Frontal cortex (tissue), 4 donors: ENCODE results near the gene ELAVL3. TPM values are rescaled to one million over a fixed set of nuclear protein-coding genes. Genes with fewer than 3 reads are reported as not detected.
"Not testable (repeated sequence)": the region's sequence is repeated elsewhere in the genome, so short reads cannot be mapped to it uniquely, and the experiment has no call there.

Experiments
- DNase-seq, 2 donors: peaks; one replicate each; pipeline ENCODE4 v3.0.0; 2012; ENCODE audit warnings: low spot score in 2 of 2
- FAIRE-seq: peaks from 2 replicates; lab custom pipeline; 2012; peaks lifted over from hg19 to GRCh38; lab: Jason Lieb, UNC
- total RNA-seq: library from RNA; depleted of rRNA; stranded (reverse); fragments of >200 nt; gene quantifications from one replicate; pipeline ENCODE4 v1.2.3, GENCODE V29; 2014
- donor health status: control.
- donor health status: control.
- donor health status: control.

Gene ELAVL3
- total RNA-seq, 1 donor from 2014 or later: 98.2 TPM

DNA sequence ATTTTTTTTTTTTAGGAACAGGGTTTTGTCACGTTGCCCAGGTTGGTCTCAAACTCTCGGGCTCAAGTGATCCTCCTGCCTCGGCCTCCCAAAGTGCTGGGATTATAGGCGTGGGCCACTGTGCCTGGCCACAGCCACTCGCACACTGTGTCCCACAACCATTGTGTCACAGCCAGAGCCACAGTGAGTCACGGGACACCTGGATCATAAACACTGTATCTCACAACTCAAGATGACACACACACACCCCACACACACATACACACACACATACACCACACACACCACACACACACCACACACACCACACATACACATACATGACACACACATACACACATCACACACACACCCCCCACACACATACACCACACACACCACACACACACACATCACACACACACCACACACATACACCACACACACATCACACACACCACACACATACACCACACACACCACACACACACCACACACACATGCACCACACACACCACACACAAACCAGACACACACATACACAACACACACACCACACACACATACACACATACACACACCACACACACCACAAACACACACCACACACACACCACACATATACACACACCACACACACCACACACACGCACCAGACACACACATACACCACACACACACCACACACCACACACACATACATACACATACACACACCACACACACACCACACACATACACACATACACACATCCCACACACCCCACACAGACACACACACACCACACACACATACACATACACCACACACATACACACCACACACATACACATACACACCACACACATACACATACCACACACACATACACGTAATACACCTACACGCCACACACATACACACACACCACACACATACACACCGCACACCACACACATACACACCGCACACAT lies 16.2 kb downstream of the ELAVL3 start:
- FAIRE-seq: no peak

DNA sequence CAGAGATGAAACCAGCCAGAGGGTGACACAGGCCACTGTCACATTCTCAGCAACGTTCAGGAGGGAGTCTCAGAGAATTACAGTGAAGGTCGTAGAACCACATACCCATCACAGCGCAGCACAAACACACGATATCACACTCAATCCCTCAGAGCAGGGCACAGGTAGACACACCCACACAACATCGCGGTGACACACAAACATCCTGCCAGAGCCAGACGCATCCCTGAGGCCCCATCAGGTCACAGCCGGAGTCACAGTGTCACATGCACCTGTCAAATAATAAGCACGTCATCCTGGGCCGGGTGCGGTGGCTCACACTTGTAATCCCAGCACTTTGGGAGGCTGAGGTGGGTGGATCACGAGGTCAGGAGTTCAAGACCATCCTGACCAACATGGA lies 17.5 kb downstream of the ELAVL3 start:
- FAIRE-seq: no peak
- no peak for DNase-seq

More for the DNA sequence above, 16.2 kb downstream of the ELAVL3 start:
- DNase-seq: no peak

DNA sequence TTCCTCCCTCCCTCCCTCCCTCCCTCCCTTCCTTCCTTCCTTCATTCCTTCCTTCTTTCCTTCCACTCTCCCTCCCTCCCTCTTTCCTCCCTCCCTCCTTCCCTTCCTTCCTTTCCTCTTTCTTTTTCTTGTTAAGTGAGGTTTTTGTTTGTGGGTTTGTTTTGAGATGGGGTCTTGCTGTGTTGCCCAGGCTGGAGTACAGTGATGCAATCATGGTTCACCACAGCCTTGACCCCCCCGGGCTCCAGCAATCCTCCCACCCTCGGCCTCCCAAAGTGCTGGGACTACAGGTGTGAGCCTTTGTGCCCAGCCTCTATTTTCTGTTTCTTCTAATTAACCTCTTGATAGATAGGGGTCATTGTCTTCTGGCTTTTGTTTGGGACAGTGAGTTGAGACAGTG lies 19.4 kb downstream of the ELAVL3 start:
- FAIRE-seq (no peak), DNase-seq (no peak)

DNA sequence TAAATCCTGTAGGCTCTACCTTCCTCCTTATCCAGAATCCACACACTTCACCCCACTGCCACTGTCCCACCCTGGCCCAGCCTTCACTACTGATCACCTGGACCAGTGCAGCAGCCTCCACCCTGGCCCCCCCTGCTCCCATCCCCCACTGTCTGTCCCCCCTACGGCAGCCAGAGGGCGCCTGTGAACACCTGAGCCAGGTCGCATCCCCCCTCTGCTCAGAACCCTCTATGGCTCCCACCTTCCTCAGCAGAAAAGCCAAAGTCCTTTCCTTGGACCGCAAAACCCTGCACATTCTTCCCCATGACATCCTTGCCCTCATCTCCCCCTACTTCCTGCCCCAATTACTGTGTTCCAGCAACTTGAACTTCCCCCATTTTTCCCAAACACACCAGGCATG lies 20.6 kb downstream of the ELAVL3 start:
- no peak for FAIRE-seq

DNA sequence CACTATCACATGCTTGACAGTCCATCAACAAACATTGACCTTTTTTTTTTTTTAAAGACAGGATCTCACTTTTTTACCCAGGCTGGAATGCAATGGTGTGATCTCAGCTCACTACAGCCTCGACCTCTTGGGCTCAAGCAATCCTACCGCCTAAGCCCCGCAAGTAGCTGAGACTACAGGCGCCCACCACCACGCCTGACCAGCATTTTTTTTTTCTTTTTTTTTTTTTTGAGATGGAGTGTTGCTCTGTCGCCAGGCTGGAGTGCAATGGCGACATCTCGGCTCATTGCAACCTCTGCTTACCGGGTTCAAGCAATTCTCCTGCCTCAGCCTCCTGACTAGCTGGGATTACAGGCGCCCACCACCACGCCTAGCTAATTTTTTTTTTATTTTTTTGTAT lies 21.9 kb downstream of the ELAVL3 start:
- not testable (repeated sequence) for FAIRE-seq, DNase-seq

More for the DNA sequence above, 20.6 kb downstream of the ELAVL3 start:
- no peak for DNase-seq

DNA sequence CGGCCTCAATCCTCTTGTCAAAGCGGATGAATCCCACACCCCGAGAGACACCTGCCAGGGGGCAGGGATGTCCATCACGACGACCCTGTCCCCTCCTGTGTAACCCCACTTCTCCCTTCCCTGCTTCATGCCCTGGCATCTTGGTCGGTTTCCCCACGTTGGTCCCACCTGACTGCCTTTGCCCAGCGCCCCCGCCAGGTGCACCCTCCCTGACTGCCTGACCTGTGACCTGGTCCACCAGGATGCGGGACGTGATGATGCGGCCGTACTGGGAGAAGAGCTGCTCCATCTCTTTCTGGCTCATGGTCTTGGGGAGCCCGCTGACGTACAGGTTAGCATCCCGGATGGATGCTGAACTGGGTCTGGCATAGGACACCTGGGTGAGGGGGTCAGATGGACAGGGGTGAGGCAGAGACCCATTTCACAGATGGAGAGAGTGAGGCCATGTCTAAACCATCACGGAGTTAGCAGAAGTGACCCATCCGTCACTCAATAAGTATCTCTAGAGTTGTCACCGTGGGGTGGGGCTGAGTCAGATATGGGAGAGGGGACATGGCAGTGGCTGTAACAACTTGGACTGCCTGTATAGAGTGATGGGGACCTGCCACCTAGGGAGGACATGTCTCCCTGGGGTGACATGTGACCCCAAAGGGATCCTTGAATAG lies 22.5 kb downstream of the ELAVL3 start:
- DNase-seq: no peak
- no peak for FAIRE-seq

DNA sequence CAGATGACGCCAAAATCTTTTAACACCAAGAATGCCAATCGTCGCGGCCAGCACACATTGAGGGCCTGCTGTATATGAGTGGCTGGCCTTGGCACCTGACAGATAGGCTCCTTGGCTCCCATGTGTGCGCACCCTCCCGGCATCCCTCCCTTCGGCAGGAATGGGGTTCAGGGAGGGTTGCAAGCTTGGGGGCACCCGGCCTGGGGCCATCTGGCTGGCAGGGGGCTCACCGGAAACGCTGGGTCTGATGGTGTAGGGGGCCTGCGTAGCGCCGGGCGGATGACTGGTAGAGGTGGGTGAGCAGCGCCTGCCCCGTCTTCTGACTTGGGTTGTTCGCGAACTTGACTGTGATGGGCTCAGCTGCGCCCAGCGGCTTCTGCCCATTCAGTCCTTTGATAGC lies 23.0 kb downstream of the ELAVL3 start:
- DNase-seq (no peak), FAIRE-seq (no peak)

DNA sequence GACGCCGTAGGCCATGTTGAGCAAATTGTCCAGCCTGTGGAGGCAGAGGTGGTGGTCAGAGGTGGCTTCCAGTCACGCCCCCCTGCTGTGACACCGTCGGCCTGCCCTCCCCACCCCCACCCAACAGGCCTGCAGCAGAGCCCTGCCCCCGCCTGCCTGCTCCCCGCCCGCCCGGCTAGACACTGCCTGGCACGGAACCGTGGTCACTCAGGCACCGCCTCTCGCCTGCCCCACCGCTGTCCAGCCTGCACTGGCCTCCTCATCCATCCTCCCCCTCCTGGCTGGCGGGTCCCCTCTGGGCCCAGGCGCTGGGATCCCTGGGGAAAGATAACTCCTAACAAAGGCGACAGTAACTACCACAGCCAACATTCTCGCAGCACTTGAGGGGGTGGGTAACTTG lies 23.7 kb downstream of the ELAVL3 start:
- DNase-seq (peak; percentile 78 to 86), FAIRE-seq (no peak)

DNA sequence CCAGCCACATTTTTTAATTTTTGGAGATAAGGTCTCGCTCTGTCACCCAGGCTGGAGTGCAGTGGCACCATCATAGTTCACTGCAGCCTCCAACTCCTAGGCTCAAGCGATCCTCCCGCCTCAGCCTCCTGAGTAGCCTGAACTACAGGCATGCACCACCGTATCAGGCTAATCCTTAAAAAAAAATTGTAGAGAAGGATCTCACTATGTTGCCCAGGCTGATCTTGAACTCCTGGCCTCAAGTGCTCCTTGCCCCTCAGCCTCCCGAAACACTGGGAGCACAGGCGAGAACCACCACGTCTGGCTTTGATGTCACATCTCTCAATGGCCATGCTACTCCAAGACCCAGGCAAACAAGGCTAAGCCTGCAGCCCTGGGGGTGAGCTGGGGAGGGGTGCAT lies 24.2 kb downstream of the ELAVL3 start:
- no peak for FAIRE-seq
- DNase-seq: no peak

DNA sequence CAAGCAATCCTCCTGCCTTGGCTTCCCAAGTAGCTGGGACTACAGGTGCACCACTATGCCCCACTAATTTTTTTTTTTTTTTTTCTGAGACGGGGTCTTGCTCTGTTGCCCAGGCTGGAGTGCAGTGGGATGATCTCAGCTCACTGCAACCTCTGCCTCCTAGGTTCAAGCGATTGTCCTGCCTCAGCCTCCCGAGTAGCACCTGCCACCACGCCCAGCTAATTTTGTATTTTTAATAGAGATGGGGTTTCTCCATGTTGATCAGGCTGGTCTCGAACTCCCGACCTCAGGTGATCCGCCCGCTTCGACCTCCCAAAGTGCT lies 25.7 kb downstream of the ELAVL3 start:
- DNase-seq, FAIRE-seq: not testable (repeated sequence)

DNA sequence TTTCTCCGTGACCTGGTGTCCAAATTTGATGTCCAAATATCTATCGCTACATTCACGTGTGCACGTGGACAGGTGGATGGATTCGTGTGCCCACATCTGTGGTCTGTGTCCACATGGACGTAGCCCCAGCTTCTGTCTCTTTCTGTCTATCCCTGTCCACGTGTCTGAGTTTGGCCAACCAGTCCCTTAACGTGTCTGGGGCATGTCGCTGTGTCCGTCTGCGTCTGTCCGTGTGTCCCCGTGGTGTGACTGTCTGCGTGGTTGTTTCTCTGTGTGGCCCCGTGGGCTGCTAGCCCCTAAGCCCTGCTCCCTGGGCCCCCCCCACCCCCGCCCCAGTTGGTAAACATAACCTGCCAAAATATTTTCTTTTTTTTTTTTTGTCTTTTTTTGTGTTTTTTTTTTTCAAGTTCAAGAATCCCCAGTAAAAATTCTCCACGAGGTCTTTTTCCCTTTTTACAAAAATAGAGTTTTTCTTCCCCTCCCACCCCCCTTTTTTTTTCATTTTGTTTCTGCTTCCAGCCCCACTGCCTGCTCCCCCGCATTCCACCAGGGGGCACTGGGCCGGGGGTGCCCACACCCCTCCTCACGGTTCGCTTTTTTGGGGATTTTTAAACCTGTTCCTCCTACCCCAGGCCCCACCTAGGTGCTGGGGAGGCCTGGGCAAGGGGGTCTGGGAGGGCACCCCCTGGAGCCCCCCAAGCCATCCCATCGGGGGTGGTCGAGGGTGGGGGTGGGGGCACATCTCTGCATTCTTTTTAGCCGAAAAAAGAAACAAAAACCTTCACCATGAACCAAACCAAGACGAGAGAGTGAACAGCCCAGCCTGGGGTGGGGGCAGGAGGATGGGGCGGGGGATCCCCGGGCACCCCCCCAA lies 27.1 kb downstream of the ELAVL3 start:
- DNase-seq: peak; percentile 44
- FAIRE-seq: no peak

DNA sequence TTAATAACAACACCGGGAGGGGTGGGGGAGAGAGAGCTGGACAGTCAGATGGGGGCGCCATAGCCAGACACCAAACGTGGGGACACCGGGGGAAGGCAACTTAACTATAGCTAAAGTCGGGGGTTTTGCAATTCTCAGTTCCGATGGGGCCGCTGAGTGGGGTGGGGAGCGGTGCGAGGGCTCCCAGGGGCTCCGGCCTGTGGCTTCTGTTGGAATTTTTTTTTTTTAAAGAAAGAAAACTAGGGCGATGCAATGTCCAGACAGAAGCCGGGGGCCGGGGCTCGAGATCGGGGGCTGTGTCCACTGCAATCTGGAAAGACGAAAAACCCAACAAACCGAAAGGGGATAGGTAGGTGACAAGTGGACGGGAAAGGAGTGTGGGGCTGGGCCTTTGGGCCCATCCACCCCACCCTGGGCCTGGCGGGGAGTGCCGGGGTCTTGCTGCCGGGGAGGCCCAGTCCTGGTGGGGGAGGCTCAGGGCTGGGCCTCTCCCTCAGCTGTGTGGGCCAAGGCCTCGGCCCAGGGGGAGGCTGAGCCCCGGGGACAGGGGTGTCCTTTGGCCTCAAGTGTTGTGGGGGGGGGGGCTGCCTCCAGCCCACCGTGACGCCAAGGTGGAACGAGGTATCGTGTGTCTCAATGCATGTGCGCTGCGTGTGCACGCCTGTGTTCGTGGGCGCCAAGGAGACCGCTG lies 28.1 kb downstream of the ELAVL3 start:
- DNase-seq: peak; percentile 27 to 47
- FAIRE-seq: no peak

DNA sequence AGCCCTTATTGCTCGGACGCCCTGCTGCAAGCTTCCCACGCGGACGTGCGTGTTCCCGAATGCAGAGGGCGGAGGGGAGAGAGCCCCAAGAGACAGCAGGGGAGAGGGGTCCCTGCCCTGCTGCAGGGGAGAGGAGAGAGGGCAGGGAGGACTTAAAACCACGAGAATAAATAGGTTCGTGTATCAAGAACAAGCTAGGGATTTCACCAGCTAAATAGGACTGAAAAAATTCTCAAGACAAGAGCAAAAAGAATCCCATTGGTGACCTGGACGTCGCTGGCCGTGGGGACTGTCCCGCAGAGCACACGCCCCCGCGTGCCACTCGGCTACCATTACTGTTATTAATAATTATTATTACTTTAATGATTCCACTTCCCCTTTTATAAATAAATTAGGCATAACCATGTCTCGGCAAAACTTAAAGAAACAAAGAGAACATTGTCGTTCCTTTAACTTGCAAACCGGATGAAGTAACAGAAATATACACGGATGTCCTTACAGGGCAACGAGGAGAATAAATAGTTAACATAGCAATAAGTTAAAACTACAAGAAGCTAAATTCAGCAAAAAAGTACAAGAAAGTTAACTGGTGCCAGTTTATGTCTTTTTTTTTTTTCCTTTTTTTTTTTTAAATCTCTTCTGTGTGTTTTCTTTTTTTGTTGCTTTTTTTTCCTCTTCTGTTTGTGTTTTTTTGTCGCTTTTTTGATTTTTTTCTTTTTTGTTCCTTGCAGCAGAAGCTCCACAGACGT lies 28.8 kb downstream of the ELAVL3 start:
- FAIRE-seq (no peak), DNase-seq (peak; percentile 35 to 47)

DNA sequence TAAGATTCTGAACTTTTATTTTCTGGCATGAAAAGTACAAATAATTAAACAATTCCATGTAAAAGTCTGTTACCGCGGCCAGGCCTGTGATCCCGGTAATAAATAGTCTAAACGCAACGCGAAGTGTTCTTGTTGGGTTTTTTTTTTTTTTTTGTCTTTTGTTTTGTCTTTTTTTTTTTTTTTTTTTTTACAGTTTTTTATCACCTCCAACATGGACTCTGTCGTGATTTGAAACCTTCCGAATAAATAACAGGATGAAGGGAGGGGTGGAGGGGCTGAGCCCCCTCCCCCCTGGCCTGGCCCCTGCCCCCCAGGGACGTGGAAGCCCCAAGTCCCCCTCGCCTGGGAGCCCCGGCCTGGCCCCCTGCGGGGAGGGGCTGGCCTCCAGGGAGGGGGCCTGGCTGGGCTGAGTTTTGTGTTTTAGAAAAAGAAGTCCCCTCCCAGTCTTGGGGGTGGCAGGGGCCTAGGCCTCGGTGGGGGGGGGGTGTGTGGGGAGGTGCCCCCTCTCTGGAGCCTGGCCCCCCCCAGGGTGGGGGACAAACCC lies 29.4 kb downstream of the ELAVL3 start:
- DNase-seq: no peak
- no peak for FAIRE-seq

DNA sequence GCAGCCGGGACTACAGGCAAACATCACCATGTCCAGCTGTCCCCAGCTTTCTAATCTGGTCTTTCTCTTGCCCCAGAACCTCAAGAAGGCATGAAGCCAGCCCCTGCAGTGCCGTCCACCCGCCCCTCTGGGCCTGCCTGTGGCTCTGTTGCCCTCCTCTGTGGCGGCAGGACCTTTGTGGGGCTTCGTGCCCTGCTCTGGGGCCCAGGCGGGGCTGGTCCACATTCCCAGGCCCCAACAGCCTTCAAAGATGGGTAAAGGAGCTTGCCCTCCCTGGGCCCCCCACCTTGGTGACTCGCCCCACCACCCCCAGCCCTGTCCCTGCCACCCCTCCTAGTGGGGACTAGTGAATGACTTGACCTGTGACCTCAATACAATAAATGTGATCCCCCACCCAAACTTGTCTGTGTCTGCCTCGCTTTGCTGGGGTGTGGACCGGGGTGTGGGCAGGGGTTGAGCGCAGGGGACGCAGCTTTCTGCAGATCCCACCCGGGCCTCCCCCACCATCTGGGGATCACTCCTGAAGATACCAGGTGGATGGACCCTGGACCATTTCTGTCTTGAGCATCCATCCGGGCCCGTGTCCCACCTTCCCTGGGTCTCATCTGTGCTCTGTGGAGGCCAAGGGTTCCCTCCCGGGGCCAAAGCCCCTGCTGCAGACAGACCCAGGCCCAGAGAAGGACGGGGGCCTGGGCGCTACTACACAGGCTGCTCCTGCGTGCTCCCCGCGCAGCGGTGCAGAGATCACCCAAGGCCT lies 30.1 kb downstream of the ELAVL3 start:
- DNase-seq (peak; percentile 32 to 46), FAIRE-seq (no peak)

DNA sequence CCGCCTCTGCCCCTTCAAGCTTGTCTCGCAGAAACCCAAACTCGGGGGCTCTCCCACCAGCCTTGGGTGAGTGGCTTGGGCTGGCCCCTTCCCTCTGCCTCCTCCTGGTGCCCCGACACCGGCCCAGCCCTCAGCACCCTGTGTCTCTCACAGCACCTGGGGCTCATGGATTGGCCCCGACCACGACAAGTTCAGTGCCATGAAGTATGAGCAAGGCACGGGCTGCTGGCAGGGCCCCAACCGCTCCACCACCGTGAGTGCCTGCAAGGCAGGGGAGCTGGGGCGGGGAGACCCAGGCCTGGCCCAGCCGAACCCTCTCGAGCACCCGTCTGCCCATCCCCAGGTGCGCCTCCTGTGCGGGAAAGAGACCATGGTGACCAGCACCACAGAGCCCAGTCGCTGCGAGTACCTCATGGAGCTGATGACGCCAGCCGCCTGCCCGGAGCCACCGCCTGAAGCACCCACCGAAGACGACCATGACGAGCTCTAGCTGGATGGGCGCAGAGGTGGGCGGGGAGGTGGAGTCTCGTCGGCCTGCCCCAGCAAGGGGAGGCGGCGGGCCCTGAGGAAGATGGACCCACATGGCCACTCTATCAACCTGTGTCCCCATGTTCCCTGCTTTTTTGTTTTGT lies 31.8 kb downstream of the ELAVL3 start:
- DNase-seq: peak in 1 of 2 donors; percentile 33
- FAIRE-seq: no peak

DNA sequence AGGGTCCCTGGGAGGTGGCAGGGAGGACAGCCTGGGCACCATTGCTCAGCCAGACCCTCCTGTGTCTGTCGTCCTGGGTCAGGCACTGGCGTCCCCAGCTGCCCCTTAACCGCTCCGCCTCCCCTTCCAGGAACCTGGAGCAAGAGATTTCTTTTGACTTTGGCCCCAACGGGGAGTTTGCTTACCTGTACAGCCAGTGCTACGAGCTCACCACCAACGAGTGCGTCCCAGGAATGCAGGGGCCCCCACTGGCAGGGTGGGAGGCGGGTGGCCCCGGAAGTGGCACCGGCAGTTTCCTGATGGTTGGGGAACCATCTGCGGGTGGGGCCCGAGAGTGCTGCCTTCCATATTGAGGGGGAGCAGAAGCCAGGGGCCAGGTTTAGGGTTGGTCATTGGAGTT lies 32.4 kb downstream of the ELAVL3 start:
- no peak for DNase-seq
- FAIRE-seq: no peak
